Measurements from ENCODE around the gene NUBP2. TPM values are rescaled to one million over a fixed set of nuclear protein-coding genes. Genes with fewer than 3 reads are reported as not detected.

NUBP2 gene
- total RNA-seq, 2 experiments from 2014 or later: 40.2 to 53.8 TPM

- no peak for DNase-seq
- ChIA-PET POLR2A (no interaction called here), CTCF (no interaction called here)
- H3K4me1 Mint-ChIP-seq: peaks cover 5% of the 10 kb centered on the region
- H3K27ac Mint-ChIP-seq: no peak overlapping the region
- peaks cover 12% of the 10 kb centered on the region for H3K36me3 Mint-ChIP-seq (ENCODE audit: low read depth)
- H3K27me3 Mint-ChIP-seq: no peaks in the 10 kb centered on the region
- H3K4me3 Mint-ChIP-seq: no peak overlapping the region
- no peaks in the 10 kb centered on the region for H3K9me3 Mint-ChIP-seq
Measured at GRCh38 chr16:1816396-1817275, 33.9 kb downstream of the NUBP2 start.

GRCh38 chr16:1817276-1817589 is 34.5 kb downstream of the NUBP2 start:
- ChIA-PET CTCF (no interaction called here), POLR2A (no interaction called here)
- Mint-ChIP-seq H3K4me1 (peaks cover 5% of the 10 kb centered on the region), H3K9me3 (no peaks in the 10 kb centered on the region), H3K36me3 (ENCODE audit: low read depth) (peaks cover 12% of the 10 kb centered on the region), H3K4me3 (no peak overlapping the region), H3K27ac (no peak overlapping the region), H3K27me3 (no peaks in the 10 kb centered on the region)
- no peak for DNase-seq

- H3K4me1 Mint-ChIP-seq: peaks cover 3% of the 10 kb centered on the region
- no peak for DNase-seq
- no peak overlapping the region for H3K27ac Mint-ChIP-seq
- ChIA-PET CTCF (no interaction called here), POLR2A (no interaction called here)
- no peak overlapping the region for H3K4me3 Mint-ChIP-seq
- no peaks in the 10 kb centered on the region for H3K27me3 Mint-ChIP-seq
- H3K36me3 Mint-ChIP-seq (ENCODE audit: low read depth): peaks cover 12% of the 10 kb centered on the region
- H3K9me3 Mint-ChIP-seq: no peaks in the 10 kb centered on the region
Measured at GRCh38 chr16:1817716-1818115, 35.0 kb downstream of the NUBP2 start.

GRCh38 chr16:1818204-1818872 is 35.6 kb downstream of the NUBP2 start:
- Mint-ChIP-seq H3K36me3 (ENCODE audit: low read depth) (peaks cover 12% of the 10 kb centered on the region), H3K27ac (no peak overlapping the region), H3K9me3 (no peaks in the 10 kb centered on the region), H3K4me1 (no peaks in the 10 kb centered on the region), H3K4me3 (no peak overlapping the region), H3K27me3 (no peaks in the 10 kb centered on the region)
- ChIA-PET CTCF (no interaction called here), POLR2A (no interaction called here)
- DNase-seq: no peak

GRCh38 chr16:1818873-1819525 is 36.2 kb downstream of the NUBP2 start:
- DNase-seq: no peak
- H3K36me3 Mint-ChIP-seq (ENCODE audit: low read depth): peaks cover 7% of the 10 kb centered on the region
- ChIA-PET POLR2A (no interaction called here), CTCF (no interaction called here)
- H3K27ac Mint-ChIP-seq: no peak overlapping the region
- peaks cover 4% of the 10 kb centered on the region for H3K4me1 Mint-ChIP-seq
- no peaks in the 10 kb centered on the region for H3K9me3 Mint-ChIP-seq
- H3K27me3 Mint-ChIP-seq: no peaks in the 10 kb centered on the region
- H3K4me3 Mint-ChIP-seq: no peak overlapping the region

GRCh38 chr16:1819611-1820010 is 36.9 kb downstream of the NUBP2 start:
- Mint-ChIP-seq H3K27ac (no peak overlapping the region), H3K27me3 (no peaks in the 10 kb centered on the region), H3K9me3 (no peaks in the 10 kb centered on the region), H3K4me1 (peaks cover 9% of the 10 kb centered on the region), H3K36me3 (ENCODE audit: low read depth) (peaks cover 7% of the 10 kb centered on the region), H3K4me3 (no peak overlapping the region)
- CTCF ChIA-PET: no interaction called here
- POLR2A ChIA-PET: interaction anchor here (0.7 kb wide), 1 partner anchor 47 kb away, joined by 3 read pairs; no protein-coding TSS in a partner anchor
- no peak for DNase-seq

- POLR2A ChIA-PET: interaction anchor here (0.7 kb wide), 1 partner anchor 46 kb away, joined by 3 read pairs; no protein-coding TSS in a partner anchor
- CTCF ChIA-PET: no interaction called here
- H3K9me3 Mint-ChIP-seq: no peaks in the 10 kb centered on the region
- H3K27ac Mint-ChIP-seq: no peak overlapping the region
- no peaks in the 10 kb centered on the region for H3K27me3 Mint-ChIP-seq
- peaks cover 4% of the 10 kb centered on the region for H3K36me3 Mint-ChIP-seq (ENCODE audit: low read depth)
- H3K4me1 Mint-ChIP-seq: peaks cover 12% of the 10 kb centered on the region
- no peak for DNase-seq
- H3K4me3 Mint-ChIP-seq: no peak overlapping the region
Measured at GRCh38 chr16:1820096-1820945, 37.6 kb downstream of the NUBP2 start.

GRCh38 chr16:1820946-1821290 is 38.2 kb downstream of the NUBP2 start:
- Mint-ChIP-seq H3K27me3 (no peaks in the 10 kb centered on the region), H3K27ac (no peak overlapping the region), H3K4me3 (no peak overlapping the region), H3K4me1 (peaks cover 18% of the 10 kb centered on the region), H3K36me3 (ENCODE audit: low read depth) (no peaks in the 10 kb centered on the region), H3K9me3 (no peaks in the 10 kb centered on the region)
- DNase-seq: no peak
- POLR2A ChIA-PET: no interaction called here
- CTCF ChIA-PET: no interaction called here

GRCh38 chr16:1821861-1822611 is 39.3 kb downstream of the NUBP2 start:
- Mint-ChIP-seq H3K4me1 (peaks cover 18% of the 10 kb centered on the region), H3K4me3 (no peak overlapping the region), H3K36me3 (ENCODE audit: low read depth) (no peaks in the 10 kb centered on the region), H3K27me3 (no peaks in the 10 kb centered on the region), H3K27ac (no peak overlapping the region), H3K9me3 (no peaks in the 10 kb centered on the region)
- CTCF ChIA-PET: interaction anchor here (0.5 kb wide), 1 partner anchor 622 kb away, joined by 3 read pairs; no protein-coding TSS in a partner anchor
- DNase-seq: no peak
- POLR2A ChIA-PET: no interaction called here

GRCh38 chr16:1822801-1823200 is 40.0 kb downstream of the NUBP2 start:
- CTCF ChIA-PET: no interaction called here
- POLR2A ChIA-PET: no interaction called here
- Mint-ChIP-seq H3K27ac (no peak overlapping the region), H3K9me3 (no peaks in the 10 kb centered on the region), H3K36me3 (ENCODE audit: low read depth) (no peaks in the 10 kb centered on the region), H3K4me1 (peaks cover 22% of the 10 kb centered on the region), H3K4me3 (no peak overlapping the region), H3K27me3 (no peaks in the 10 kb centered on the region)
- no peak for DNase-seq

- Mint-ChIP-seq H3K27ac (no peak overlapping the region), H3K9me3 (no peaks in the 10 kb centered on the region), H3K4me1 (peaks cover 30% of the 10 kb centered on the region), H3K4me3 (no peak overlapping the region), H3K27me3 (no peaks in the 10 kb centered on the region), H3K36me3 (ENCODE audit: low read depth) (no peaks in the 10 kb centered on the region)
- peak; percentile 15 for DNase-seq
- CTCF ChIA-PET: interaction anchor here (0.6 to 2.6 kb wide), 3 partner anchors 10 to 160 kb away, joined by 3 to 5 read pairs (median 4); no protein-coding TSS in a partner anchor
- POLR2A ChIA-PET: no interaction called here
Measured at GRCh38 chr16:1823821-1824220, 41.1 kb downstream of the NUBP2 start.

- no peaks in the 10 kb centered on the region for H3K27me3 Mint-ChIP-seq
- ChIA-PET CTCF (interaction anchor here (2.6 kb wide), 1 partner anchor 11 kb away, joined by 5 read pairs; no protein-coding TSS in a partner anchor), POLR2A (no interaction called here)
- no peaks in the 10 kb centered on the region for H3K9me3 Mint-ChIP-seq
- H3K4me1 Mint-ChIP-seq: peaks cover 37% of the 10 kb centered on the region
- peak overlapping the region; percentile 86 for H3K27ac Mint-ChIP-seq
- DNase-seq: no peak
- peak overlapping the region; percentile 81 for H3K4me3 Mint-ChIP-seq
- no peaks in the 10 kb centered on the region for H3K36me3 Mint-ChIP-seq (ENCODE audit: low read depth)
Measured at GRCh38 chr16:1825381-1825863, 42.7 kb downstream of the NUBP2 start.
